Activated B cell treated with CpG ODN at 0.5 μM for 24 hours (primary cell): Measurements from ENCODE around the gene TNFSF4. TPM values are rescaled to one million over a fixed set of nuclear protein-coding genes. Genes with fewer than 3 reads are reported as not detected.

Source experiments
- ATAC-seq: fragments of 200-7000 bp; cut with Tn5 transposase; one replicate; pipeline ENCODE4 v1.10.0; 2021; ENCODE audit warnings: low read depth, mild to moderate bottlenecking, moderate library complexity
- CTCF ChIA-PET: fragments of 350-600 bp; sonication (Branson Sonifier 250); formaldehyde crosslinking; loops from one replicate; lab custom pipeline; 2021; ENCODE audit warnings: antibody characterized with exemption; lab: Charles Lee
- POLR2A ChIA-PET: fragments of 350-600 bp; sonication (Branson Sonifier 250); formaldehyde crosslinking; loops from one replicate; lab custom pipeline; 2021; ENCODE audit warnings: antibody characterized with exemption; lab: Charles Lee
- DNase-seq: peaks from one replicate; pipeline ENCODE4 v3.0.0; 2022
- H3K27ac Mint-ChIP-seq: one replicate; pipeline ENCODE4 v1.8.0; 2020; ENCODE audit warnings: mixed read lengths
- H3K27me3 Mint-ChIP-seq: one replicate; pipeline ENCODE4 v1.8.0; 2021; ENCODE audit warnings: mixed read lengths
- H3K36me3 Mint-ChIP-seq: one replicate; pipeline ENCODE4 v1.8.0; 2021; ENCODE audit warnings: low read depth, mixed read lengths
- H3K4me1 Mint-ChIP-seq: one replicate; pipeline ENCODE4 v1.8.0; 2021; ENCODE audit warnings: mixed read lengths
- H3K4me3 Mint-ChIP-seq: one replicate; pipeline ENCODE4 v1.8.0; 2020; ENCODE audit warnings: mild to moderate bottlenecking, mixed read lengths
- H3K9me3 Mint-ChIP-seq: one replicate; pipeline ENCODE4 v1.8.0; 2020; ENCODE audit warnings: mixed read lengths
- intact Hi-C: fragments of 100-400 bp; cut with micrococcal nuclease; formaldehyde crosslinking; loops from one replicate; pipeline ENCODE4 v1.15.1; 2024
- total RNA-seq: library from RNA; stranded (reverse); gene quantifications from 2 replicates; pipeline ENCODE4 v1.2.3, GENCODE V29; 2022
- TF ChIP-seq, protein P1 (sequence below): fragments of 200-600 bp; IDR thresholded peaks from one replicate; pipeline ENCODE4 v1.8.0; 2022; ENCODE audit warnings: antibody characterized with exemption, mild to moderate bottlenecking

TNFSF4 gene
- total RNA-seq, 1 donor from 2014 or later = 8.6 TPM

DNA sequence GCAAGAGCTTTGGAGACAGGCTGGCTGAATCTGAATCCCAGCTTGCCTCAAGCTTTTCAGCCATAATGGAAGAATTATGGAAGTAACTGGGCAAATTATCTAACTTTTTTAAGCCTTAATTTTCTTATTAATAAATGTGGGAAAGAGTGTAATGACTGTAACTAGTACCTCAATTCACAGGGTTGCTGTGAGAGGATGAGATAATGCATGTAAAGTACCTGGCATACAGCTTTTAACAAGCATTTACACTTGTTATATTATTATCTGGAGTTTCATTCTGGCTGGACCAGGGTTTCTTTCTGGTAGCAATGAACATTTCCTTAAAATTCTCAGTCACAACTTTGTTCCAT lies 15.9 kb upstream of the TNFSF4 start:
- ATAC-seq = no peak
- TF ChIP-seq, protein P1, sequence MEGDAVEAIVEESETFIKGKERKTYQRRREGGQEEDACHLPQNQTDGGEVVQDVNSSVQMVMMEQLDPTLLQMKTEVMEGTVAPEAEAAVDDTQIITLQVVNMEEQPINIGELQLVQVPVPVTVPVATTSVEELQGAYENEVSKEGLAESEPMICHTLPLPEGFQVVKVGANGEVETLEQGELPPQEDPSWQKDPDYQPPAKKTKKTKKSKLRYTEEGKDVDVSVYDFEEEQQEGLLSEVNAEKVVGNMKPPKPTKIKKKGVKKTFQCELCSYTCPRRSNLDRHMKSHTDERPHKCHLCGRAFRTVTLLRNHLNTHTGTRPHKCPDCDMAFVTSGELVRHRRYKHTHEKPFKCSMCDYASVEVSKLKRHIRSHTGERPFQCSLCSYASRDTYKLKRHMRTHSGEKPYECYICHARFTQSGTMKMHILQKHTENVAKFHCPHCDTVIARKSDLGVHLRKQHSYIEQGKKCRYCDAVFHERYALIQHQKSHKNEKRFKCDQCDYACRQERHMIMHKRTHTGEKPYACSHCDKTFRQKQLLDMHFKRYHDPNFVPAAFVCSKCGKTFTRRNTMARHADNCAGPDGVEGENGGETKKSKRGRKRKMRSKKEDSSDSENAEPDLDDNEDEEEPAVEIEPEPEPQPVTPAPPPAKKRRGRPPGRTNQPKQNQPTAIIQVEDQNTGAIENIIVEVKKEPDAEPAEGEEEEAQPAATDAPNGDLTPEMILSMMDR = no peak
- intact Hi-C loops = no loop called here

DNA sequence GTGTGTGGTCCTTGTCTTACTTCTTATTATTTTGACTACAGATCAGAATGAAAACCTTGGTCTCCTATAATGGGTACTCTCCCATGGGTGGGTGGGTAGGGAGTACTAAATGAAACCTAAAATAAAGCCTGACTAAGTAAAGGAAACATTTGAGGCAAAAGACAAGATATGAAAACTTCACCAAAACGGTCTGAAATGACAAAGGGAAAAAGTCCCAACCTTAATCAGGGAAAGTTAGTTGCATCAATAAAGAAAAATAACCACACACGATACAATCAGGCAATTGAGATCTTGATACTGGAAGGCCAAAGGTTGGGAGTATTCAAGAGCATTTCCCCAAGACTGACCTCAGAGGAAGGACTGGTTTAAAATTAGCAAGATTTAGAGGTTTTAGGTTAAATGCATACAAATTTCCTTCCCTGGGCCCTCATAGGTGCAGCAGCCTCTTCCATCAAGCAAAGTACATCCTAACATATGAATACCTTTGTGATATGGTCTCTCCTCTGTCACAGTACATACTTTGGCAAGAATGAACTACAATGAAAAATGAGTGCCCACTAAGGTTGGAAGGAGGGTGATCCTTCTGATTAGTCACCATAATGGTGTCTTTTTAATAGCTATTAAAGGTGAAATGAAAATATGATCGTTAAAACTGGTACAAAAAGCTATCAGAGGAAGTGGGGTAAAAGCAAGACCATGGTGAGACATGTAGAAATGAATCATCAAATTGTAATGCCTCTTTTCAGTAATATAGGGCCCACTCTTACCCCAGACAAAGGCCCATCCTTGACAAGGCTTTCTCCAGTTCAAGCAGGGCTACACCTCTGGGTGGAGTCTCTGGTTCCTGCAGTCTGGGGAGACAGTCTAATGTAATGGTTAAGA lies 15.3 kb upstream of the TNFSF4 start:
- Mint-ChIP-seq H3K27me3 (no peaks in the 10 kb centered on the region), H3K36me3 (no peaks in the 10 kb centered on the region), H3K27ac (no peak overlapping the region), H3K4me3 (no peak overlapping the region), H3K9me3 (no peaks in the 10 kb centered on the region), H3K4me1 (peaks cover 20% of the 10 kb centered on the region)
- ChIA-PET CTCF (no interaction called here), POLR2A (no interaction called here)
- TF ChIP-seq, protein P1 = no peak
- ATAC-seq (no peak), DNase-seq (no peak)
- intact Hi-C loops = no loop called here

More for the DNA sequence above, 15.9 kb upstream of the TNFSF4 start:
- Mint-ChIP-seq H3K27ac (no peak overlapping the region), H3K4me3 (no peak overlapping the region), H3K36me3 (no peaks in the 10 kb centered on the region), H3K27me3 (no peaks in the 10 kb centered on the region), H3K9me3 (no peaks in the 10 kb centered on the region), H3K4me1 (peaks cover 20% of the 10 kb centered on the region)
- no peak for DNase-seq
- POLR2A ChIA-PET = no interaction called here
- CTCF ChIA-PET = no interaction called here

DNA sequence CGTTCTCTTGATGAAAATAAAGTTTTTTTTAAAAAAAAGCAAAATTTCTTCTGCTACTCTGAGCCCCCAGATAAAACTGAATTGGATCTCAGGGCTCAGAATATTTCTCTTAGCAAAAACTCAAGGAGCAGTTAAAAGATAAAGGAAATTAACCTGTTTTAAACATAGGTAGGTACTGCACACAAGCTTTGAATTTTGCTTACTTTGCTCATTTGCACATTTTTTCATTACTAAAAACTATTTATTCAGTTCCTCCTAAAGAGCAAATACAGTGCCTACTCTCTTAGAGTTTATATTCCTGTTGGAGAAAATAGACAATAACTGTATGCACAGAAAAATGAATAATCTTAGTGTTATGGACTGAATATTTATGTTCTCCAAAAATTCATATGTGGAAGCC lies 13.0 kb upstream of the TNFSF4 start:
- no peaks in the 10 kb centered on the region for H3K27me3 Mint-ChIP-seq
- ChIA-PET POLR2A (no interaction called here), CTCF (no interaction called here)
- no peak for DNase-seq
- intact Hi-C loops = no loop called here
- no peak overlapping the region for H3K4me3 Mint-ChIP-seq
- H3K36me3 Mint-ChIP-seq = no peaks in the 10 kb centered on the region
- H3K9me3 Mint-ChIP-seq = no peaks in the 10 kb centered on the region
- no peak overlapping the region for H3K27ac Mint-ChIP-seq
- no peak for ATAC-seq
- H3K4me1 Mint-ChIP-seq = peaks cover 6% of the 10 kb centered on the region
- TF ChIP-seq, protein P1 = no peak

DNA sequence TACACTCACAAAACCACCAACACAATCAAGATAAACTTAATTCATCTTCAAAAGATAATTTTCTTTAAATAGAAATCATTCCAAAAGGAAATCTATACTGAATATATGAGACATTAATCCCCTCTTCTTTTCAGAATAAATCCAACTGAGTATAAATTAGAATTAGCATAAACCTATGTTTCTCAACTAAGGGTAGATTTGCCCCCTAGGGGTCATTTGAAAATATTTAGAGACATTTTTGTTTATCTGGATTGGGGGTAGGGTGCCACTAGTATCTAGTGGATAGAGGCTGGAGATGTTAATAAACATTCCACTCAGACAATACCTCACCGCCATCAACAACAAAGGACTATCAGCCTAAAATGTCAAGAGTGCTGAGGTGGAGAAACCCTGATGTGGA lies 6.5 kb upstream of the TNFSF4 start:
- no peak for ATAC-seq
- Mint-ChIP-seq H3K27me3 (no peaks in the 10 kb centered on the region), H3K4me1 (no peaks in the 10 kb centered on the region), H3K4me3 (no peak overlapping the region), H3K27ac (no peak overlapping the region), H3K9me3 (no peaks in the 10 kb centered on the region), H3K36me3 (no peaks in the 10 kb centered on the region)
- intact Hi-C loops = no loop called here
- no peak for DNase-seq
- ChIA-PET CTCF (interaction anchor here (0.9 to 1.6 kb wide), 3 partner anchors 11 to 204 kb away, joined by 3 read pairs; no protein-coding TSS in a partner anchor), POLR2A (no interaction called here)
- TF ChIP-seq, protein P1 = no peak

DNA sequence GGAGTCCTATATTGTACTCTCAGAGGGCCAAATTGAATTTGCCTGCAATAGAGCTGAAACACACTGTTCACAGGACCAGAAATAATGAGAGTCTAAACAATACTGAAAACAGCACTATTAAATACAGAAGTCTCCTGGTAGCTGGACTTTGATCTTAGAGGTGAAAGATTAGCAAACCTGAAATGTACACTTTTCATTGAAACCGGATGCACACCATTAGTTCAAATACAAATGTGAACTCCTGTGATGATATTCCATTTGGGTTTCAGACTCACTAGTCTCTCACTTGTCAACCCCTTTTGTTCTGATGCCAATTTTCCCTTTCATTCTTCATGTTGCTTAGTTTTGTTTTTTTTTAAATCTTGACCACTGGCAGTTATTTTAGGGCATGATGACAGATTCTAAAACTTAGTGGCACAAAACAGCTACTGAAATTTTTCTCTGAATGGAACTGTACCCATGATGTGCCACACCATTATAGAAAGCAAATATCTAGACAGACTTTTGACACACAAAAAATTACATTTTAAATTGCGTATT lies 5.9 kb upstream of the TNFSF4 start:
- POLR2A ChIA-PET = no interaction called here
- CTCF ChIA-PET = interaction anchor here (1.1 to 1.6 kb wide), 2 partner anchors 195 to 471 kb away, joined by 3 read pairs; no protein-coding TSS in a partner anchor
- intact Hi-C loops = no loop called here
- H3K27me3 Mint-ChIP-seq = no peaks in the 10 kb centered on the region
- ATAC-seq (no peak), DNase-seq (no peak)
- H3K4me1 Mint-ChIP-seq = no peaks in the 10 kb centered on the region
- H3K27ac Mint-ChIP-seq = no peak overlapping the region
- no peak overlapping the region for H3K4me3 Mint-ChIP-seq
- TF ChIP-seq, protein P1 = no peak
- no peaks in the 10 kb centered on the region for H3K9me3 Mint-ChIP-seq
- H3K36me3 Mint-ChIP-seq = no peaks in the 10 kb centered on the region
